CD4-positive, alpha-beta T cell treated with Interleukin-6 at 100 ng/mL for 8 hours (primary cell): ENCODE data around the gene ZNF202.
A peak's percentile ranks its signal among the peaks of the same experiment; 100 is the strongest.

Experiments
- DNase-seq: peaks from one replicate; pipeline ENCODE4 v3.0.0-alpha.2; 2020; ENCODE audit warnings: mixed read lengths, low spot score

Gene ZNF202

GRCh38 chr11:123682696-123683410 lies 58.6 kb downstream of the ZNF202 start:
- no peak for DNase-seq

DNA sequence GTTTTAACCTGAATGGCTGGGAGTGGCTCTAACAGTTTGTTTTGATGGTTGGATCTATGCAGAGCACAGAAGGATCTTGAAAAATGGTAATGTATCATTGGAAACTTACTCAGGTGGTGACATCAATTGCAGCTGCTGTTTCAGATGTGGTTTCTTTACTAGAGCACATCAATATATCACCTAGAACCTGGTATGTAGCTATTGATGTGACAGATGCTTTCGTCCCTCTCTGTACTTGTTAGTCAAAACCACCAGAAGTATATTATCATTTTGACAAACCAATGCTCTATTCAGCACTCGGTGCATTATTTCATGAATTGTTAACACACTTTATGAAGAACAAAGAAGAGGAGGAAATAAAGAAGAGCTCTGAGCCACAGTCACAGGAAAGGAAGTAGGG lies 60.4 kb downstream of the ZNF202 start:
- peak; percentile 23 for DNase-seq

DNA sequence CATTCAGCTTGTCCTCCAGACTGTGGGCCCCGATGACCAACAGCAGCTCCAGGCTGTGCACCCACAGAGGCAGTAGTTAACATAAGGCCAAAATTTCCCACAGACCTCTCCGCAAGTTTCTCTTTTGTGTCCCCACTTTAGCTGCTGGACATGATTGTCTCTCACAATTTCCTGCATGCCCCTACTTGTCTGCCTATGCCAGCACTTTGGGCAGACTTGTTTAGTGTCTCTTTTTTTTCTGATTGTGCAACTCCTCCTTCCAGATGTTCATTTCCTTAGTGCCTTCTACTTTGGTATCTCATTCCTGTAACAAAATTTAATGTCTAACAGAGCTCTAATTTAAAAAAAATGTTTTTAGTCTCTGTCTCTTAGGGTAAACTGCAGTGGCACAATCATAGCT lies 63.2 kb downstream of the ZNF202 start:
- DNase-seq: no peak

- no peak for DNase-seq
These were observed 64.0 kb downstream of the ZNF202 start for GRCh38 chr11:123677510-123677909.

GRCh38 chr11:123674297-123674696 lies 67.2 kb downstream of the ZNF202 start:
- DNase-seq: no peak
